ENCODE measurements around the gene NELFA.
"Not testable (repeated sequence)": the region's sequence is repeated elsewhere in the genome, so short reads cannot be mapped to it uniquely, and the experiment has no call there.

NELFA gene

GRCh38 chr4:1993718-1994516 is 14.9 kb downstream of the NELFA start:
- not testable (repeated sequence) for DNase-seq

- no peak for DNase-seq
Measured at GRCh38 chr4:1993169-1993516, 15.6 kb downstream of the NELFA start.

- DNase-seq = no peak
Measured at GRCh38 chr4:1992468-1993168, 16.2 kb downstream of the NELFA start.

- no peak for DNase-seq
Measured at GRCh38 chr4:1991596-1992434, 17.0 kb downstream of the NELFA start.

GRCh38 chr4:1991087-1991486 is 17.7 kb downstream of the NELFA start:
- DNase-seq = no peak

GRCh38 chr4:1990676-1991075 is 18.1 kb downstream of the NELFA start:
- no peak for DNase-seq

- DNase-seq = no peak
Measured at GRCh38 chr4:1990348-1990645, 18.5 kb downstream of the NELFA start.

- DNase-seq = no peak
Measured at GRCh38 chr4:1989533-1990347, 19.0 kb downstream of the NELFA start.

- DNase-seq = no peak
Measured at GRCh38 chr4:1988327-1988724, 20.4 kb downstream of the NELFA start.

- no peak for DNase-seq
Measured at GRCh38 chr4:1987721-1988326, 20.9 kb downstream of the NELFA start.

- DNase-seq = no peak
Measured at GRCh38 chr4:1987296-1987695, 21.5 kb downstream of the NELFA start.

GRCh38 chr4:1986578-1987210 is 22.1 kb downstream of the NELFA start:
- DNase-seq = no peak

- no peak for DNase-seq
Measured at GRCh38 chr4:1985780-1986577, 22.8 kb downstream of the NELFA start.

- no peak for DNase-seq
Measured at GRCh38 chr4:1985294-1985693, 23.5 kb downstream of the NELFA start.

- no peak for DNase-seq
Measured at GRCh38 chr4:1984406-1985191, 24.2 kb downstream of the NELFA start.

GRCh38 chr4:1983846-1984405 is 24.8 kb downstream of the NELFA start:
- no peak for DNase-seq

GRCh38 chr4:1983053-1983845 is 25.5 kb downstream of the NELFA start:
- DNase-seq = no peak

GRCh38 chr4:1982124-1983052 is 26.4 kb downstream of the NELFA start:
- no peak for DNase-seq

Measured in NCI-H2227 treated with DMSO at 0.1 percent for 48 hours (cell line).